ENCODE results near the gene XPO5. TPM values are rescaled to one million over a fixed set of nuclear protein-coding genes. Genes with fewer than 3 reads are reported as not detected.

XPO5 gene
- total and polyA plus RNA-seq, 2 experiments from 2014 or later = 28.5 to 95.2 TPM

DNA sequence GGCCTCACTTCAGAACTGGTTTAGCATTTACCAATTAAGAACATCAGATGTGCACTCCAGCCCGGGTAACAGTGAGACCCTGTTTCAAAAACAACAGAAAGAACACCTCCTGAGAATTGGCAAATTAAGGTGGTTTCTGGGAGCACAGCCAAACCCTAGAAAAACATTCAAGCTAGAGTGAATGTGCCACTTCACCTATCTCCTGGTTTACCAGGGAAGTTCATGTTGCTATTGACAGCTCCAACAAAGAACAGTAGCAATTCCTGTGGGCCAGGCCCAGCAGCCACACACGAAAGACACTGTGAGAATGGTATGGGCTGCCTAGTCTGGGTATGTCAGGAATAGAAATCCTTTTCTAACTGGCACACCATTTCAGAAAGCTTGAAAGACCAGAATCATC, 54.0 kb downstream of the XPO5 start:
- Mint-ChIP-seq H3K9me3 (no peaks in the 10 kb centered on the region; the same call in 2 of the 3 replicates), H3K4me3 (no peak overlapping the region), H3K4me1 (no peaks in the 10 kb centered on the region), H3K27me3 (ENCODE audit: insufficient read depth, low read depth, poor library complexity) (peaks cover 6% of the 10 kb centered on the region), H3K36me3 (ENCODE audit: low read depth) (peaks cover 52% of the 10 kb centered on the region; the same call in 2 of the 3 replicates), H3K27ac (no peak overlapping the region)
- H3K27ac ChIP-seq (ENCODE audit: low read depth) = no peak overlapping the region
- DNase-seq (ENCODE audit: low spot score) = no peak
- peaks cover 41% of the 10 kb centered on the region for H3F3A ChIP-seq (replicated peaks; ENCODE audit: low read depth)
- peaks cover 11% of the 10 kb centered on the region for H4K20me1 ChIP-seq (replicated peaks; ENCODE audit: insufficient read depth)
- no peak overlapping the region for H3K4me3 ChIP-seq
- no peak overlapping the region for H2AFZ ChIP-seq
- H3K27me3 ChIP-seq (ENCODE audit: insufficient read depth) = no peaks in the 10 kb centered on the region
- no peak overlapping the region for H3K4me2 ChIP-seq
- H3K79me2 ChIP-seq (replicated peaks; ENCODE audit: insufficient read depth) = peaks cover 22% of the 10 kb centered on the region
- no peak for ATAC-seq
- no peak for TF ChIP-seq EZH2phosphoT487 (IDR thresholded peaks at IDR 0.05; ENCODE audit: unreplicated experiment)
- no peaks in the 10 kb centered on the region for H3K9me2 ChIP-seq (ENCODE audit: insufficient read depth)
- H3K36me3 ChIP-seq (ENCODE audit: insufficient read depth) = peaks cover 48% of the 10 kb centered on the region
- peaks cover 7% of the 10 kb centered on the region for H3K4me1 ChIP-seq (ENCODE audit: insufficient read depth)

- no peaks in the 10 kb centered on the region; the same call in 2 of the 3 replicates for H3K9me3 Mint-ChIP-seq
- Histone ChIP-seq H3K4me2 (no peak overlapping the region), H3K27me3 (ENCODE audit: insufficient read depth) (no peaks in the 10 kb centered on the region), H3K79me2 (replicated peaks; ENCODE audit: insufficient read depth) (peaks cover 37% of the 10 kb centered on the region), H3K27ac (ENCODE audit: low read depth) (no peak overlapping the region), H3K4me3 (no peak overlapping the region), H3F3A (replicated peaks; ENCODE audit: low read depth) (peaks cover 38% of the 10 kb centered on the region), H4K20me1 (replicated peaks; ENCODE audit: insufficient read depth) (peaks cover 5% of the 10 kb centered on the region), H3K36me3 (ENCODE audit: insufficient read depth) (peaks cover 39% of the 10 kb centered on the region), H2AFZ (no peak overlapping the region), H3K9me2 (ENCODE audit: insufficient read depth) (no peaks in the 10 kb centered on the region), H3K4me1 (ENCODE audit: insufficient read depth) (peaks cover 12% of the 10 kb centered on the region)
- no peak overlapping the region for H3K27ac Mint-ChIP-seq
- DNase-seq (ENCODE audit: low spot score) = no peak
- H3K4me3 Mint-ChIP-seq = no peak overlapping the region
- H3K4me1 Mint-ChIP-seq = peaks cover 11% of the 10 kb centered on the region
- peaks cover 10% of the 10 kb centered on the region for H3K27me3 Mint-ChIP-seq (ENCODE audit: insufficient read depth, low read depth, poor library complexity)
- peaks cover 42% of the 10 kb centered on the region for H3K36me3 Mint-ChIP-seq (ENCODE audit: low read depth)
- ATAC-seq = no peak
- no peak for TF ChIP-seq ZNF114 (CRISPR knock-in tag; IDR thresholded peaks at IDR 0.05)
- no peak for TF ChIP-seq EZH2 (IDR thresholded peaks at IDR 0.05; ENCODE audit: low read depth, unreplicated experiment)
- no peak for TF ChIP-seq REST (IDR thresholded peaks at IDR 0.05; ENCODE audit: unreplicated experiment)
- no peak for TF ChIP-seq ZNF331 (CRISPR knock-in tag; IDR thresholded peaks at IDR 0.05; ENCODE audit: low read depth)
- no peak for TF ChIP-seq EZH2phosphoT487 (IDR thresholded peaks at IDR 0.05; ENCODE audit: unreplicated experiment)
- TF ChIP-seq CTCF (conservative IDR thresholded peaks at IDR 0.05; ENCODE audit: low read depth in 2 of 2) = no peak
- no peak for TF ChIP-seq CREB1 (CRISPR knock-in tag; IDR thresholded peaks at IDR 0.05; ENCODE audit: low read depth)
- TF ChIP-seq, protein P1, sequence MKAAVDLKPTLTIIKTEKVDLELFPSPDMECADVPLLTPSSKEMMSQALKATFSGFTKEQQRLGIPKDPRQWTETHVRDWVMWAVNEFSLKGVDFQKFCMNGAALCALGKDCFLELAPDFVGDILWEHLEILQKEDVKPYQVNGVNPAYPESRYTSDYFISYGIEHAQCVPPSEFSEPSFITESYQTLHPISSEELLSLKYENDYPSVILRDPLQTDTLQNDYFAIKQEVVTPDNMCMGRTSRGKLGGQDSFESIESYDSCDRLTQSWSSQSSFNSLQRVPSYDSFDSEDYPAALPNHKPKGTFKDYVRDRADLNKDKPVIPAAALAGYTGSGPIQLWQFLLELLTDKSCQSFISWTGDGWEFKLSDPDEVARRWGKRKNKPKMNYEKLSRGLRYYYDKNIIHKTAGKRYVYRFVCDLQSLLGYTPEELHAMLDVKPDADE (IDR thresholded peaks at IDR 0.05) = no peak
- TF ChIP-seq STAT1 (IDR thresholded peaks at IDR 0.05; ENCODE audit: unreplicated experiment) = no peak
- no peak for TF ChIP-seq JUNB (IDR thresholded peaks at IDR 0.05; ENCODE audit: unreplicated experiment)
These were observed 55.7 kb downstream of the XPO5 start for GRCh38 chr6:43520097-43520496.
